Adrenal gland (tissue), 12 donors: Measurements from ENCODE around the gene RABGAP1L. TPM values are rescaled to one million over a fixed set of nuclear protein-coding genes. Genes with fewer than 3 reads are reported as not detected.
"Not testable (repeated sequence)": the region's sequence is repeated elsewhere in the genome, so short reads cannot be mapped to it uniquely, and the experiment has no call there.

Source experiments
- DNase-seq, 7 donors: peaks; one replicate each; pipeline ENCODE4 v3.0.0-alpha.2; 2019 to 2020
- H3K27ac ChIP-seq, 5 donors: fragments of 200-600 bp; sonication (generic) in 4 of 5; 1 replicate in 3 of 5; 2 replicates in 2 of 5; pipeline versions ENCODE4 v1.5.1 to v1.8.0; 2016 to 2020; ENCODE audit warnings: mild to moderate bottlenecking in 1 of 5
- H3K27me3 ChIP-seq: fragments of 200-600 bp; 2 replicates; pipeline ENCODE4 v1.8.0; 2021
- H3K36me3 ChIP-seq, 2 donors: fragments of 200-600 bp; replicated peaks in 1 of 2; 1 replicate in 1 of 2; 2 replicates in 1 of 2; pipeline versions ENCODE4 v1.5.1 to v1.8.0; 2018 to 2022
- H3K4me1 ChIP-seq, 2 donors: fragments of 200-600 bp; replicated peaks in 1 of 2; 1 replicate in 1 of 2; 2 replicates in 1 of 2; pipeline versions ENCODE4 v1.5.1 to v1.8.0; 2018 to 2021
- H3K4me3 ChIP-seq, 4 donors: fragments of 200-600 bp; sonication (generic) in 3 of 4; one replicate each; pipeline ENCODE4 v1.5.1; 2016 to 2018
- H3K9me3 ChIP-seq, 3 donors: fragments of 200-600 bp; sonication (generic) in 1 of 3; replicated peaks in 1 of 3; 1 replicate in 2 of 3; 2 replicates in 1 of 3; pipeline versions ENCODE4 v1.5.1 to v1.8.0; 2016 to 2021
- POLR2A ChIP-seq, 2 donors: fragments of 450-650 bp; IDR thresholded peaks; one replicate each; pipeline ENCODE4 v1.6.1; 2017; ENCODE audit warnings: antibody characterized with exemption in 2 of 2, mild to moderate bottlenecking in 2 of 2, moderate library complexity in 1 of 2
- WGBS, 4 donors: extraction: QIAGEN DNeasy Blood & Tissue Kit in 2 of 4; methylation state at CpG; one replicate each; pipeline versions ENCODE4 v1.1.5 to v1.1.7; 2013 to 2017; 5-methylcytosine and 5-hydroxymethylcytosine counted together
- intact Hi-C, 2 donors: fragments of 100-400 bp; cut with DNase I; formaldehyde crosslinking; loops; one replicate each; pipeline versions ENCODE4 v1.14.1 to v1.15.0; 2022 to 2023
- polyA plus RNA-seq, 3 donors: library from polyadenylated mRNA; stranded (reverse); fragments of 200-250 nt in 2 of 3; fragments of 350-450 nt in 1 of 3; fragmentation: Illumina TruSeq in 1 of 3; extraction: RNeasy Lipid Tissue Mini Kit (QIAGEN cat#74804) in 1 of 3; gene quantifications; one replicate each; pipeline ENCODE4 v1.2.3, GENCODE V29; 2013 to 2014
- total RNA-seq, 9 donors: library from RNA; depleted of rRNA in 4 of 9; stranded (reverse); fragments of >200 nt in 4 of 9; fragments of 120-200 nt in 1 of 9; fragmentation: NEBNext Ultra II Directional in 1 of 9; extraction: Animal tissue kit (Norgen Biotek cat#: 25700) in 1 of 9; gene quantifications; one replicate each; pipeline versions ENCODE4 v1.1.0 to v1.2.4, GENCODE V29; 2013 to 2023
- TF ChIP-seq, protein P1 (sequence below), 6 experiments: fragments of 450-650 bp in 4 of 6; fragments of 200-600 bp in 2 of 6; sonication (generic) in 1 of 6; IDR thresholded peaks; 1 replicate in 5 of 6; 2 replicates in 1 of 6; pipeline versions ENCODE4 v1.5.1 to v1.8.0; 2016 to 2021; ENCODE audit warnings: antibody characterized with exemption in 6 of 6, mild to moderate bottlenecking in 2 of 6, moderate library complexity in 1 of 6
- donor health status: healthy with polysubstance abuse.
- donor health status: Bipolar disorder and iron deficiency.
- donor health status: DM: yes; HTN: yes; CAD: no.
- donor health status: DM: no; HTN: no; CAD: no.
- donor health status: DM: no; HTN: no; CAD: no.
- donor health status: DM: yes; HTN: yes; CAD: no.

The RABGAP1L gene
- total and polyA plus RNA-seq, 12 donors, result 10.4 to 29.9 (median 19.7) TPM

DNA sequence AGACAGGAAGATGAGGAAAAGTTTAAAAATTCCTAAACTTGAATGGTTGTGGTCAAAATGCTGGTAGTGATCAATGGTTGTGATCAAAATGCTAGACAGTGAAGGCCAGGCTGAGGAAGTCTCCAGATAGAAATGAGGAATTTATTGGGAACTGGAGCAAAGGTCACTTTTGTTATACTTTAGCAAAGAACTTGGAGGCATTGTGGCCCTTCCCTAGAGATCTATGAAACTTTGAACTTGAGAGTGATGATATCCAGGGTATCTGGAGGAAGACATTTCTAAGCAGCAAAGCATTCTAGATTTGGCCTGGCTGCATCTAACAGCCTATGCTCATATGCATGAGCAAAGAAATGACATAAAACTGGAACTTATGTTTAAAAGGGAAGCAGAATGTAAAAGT, 35.5 kb upstream of the RABGAP1L start:
- H3K4me3 ChIP-seq, result no peak overlapping the region

DNA sequence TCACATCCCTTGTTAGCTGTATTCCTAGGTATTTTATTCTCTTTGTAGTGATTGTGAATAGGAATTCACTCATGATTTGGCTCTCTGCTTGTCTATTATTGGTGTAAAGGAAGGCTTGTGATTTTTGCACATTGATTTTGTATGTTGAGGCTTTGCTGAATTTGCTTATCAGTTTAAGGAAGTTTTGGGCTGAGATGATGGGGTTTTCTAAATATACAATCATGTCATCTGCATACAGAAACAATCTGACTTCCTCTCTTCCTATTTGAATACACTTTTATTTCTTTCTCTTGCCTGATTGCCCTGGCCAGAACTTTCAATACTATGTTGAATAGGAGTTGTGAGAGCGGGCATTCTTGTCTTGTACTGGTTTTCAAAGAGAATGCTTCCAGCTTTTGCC, 32.1 kb upstream of the RABGAP1L start:
- WGBS, 4 donors, result 24 to 100% (median 43%) methylated on average over 1 of the region's 1 CpG
- H3K9me3 ChIP-seq, H3K27me3 ChIP-seq, intact Hi-C loops, DNase-seq, H3K4me1 ChIP-seq, H3K4me3 ChIP-seq, H3K27ac ChIP-seq, H3K36me3 ChIP-seq: not testable (repeated sequence)

More for the DNA sequence above, 35.5 kb upstream of the RABGAP1L start:
- Histone ChIP-seq H3K4me1 (no peaks in the 10 kb centered on the region), H3K27me3 (no peaks in the 10 kb centered on the region), H3K27ac (no peak overlapping the region), H3K36me3 (no peaks in the 10 kb centered on the region), H3K9me3 (no peaks in the 10 kb centered on the region)
- TF ChIP-seq POLR2A (IDR thresholded peaks at IDR 0.05), result no peak
- TF ChIP-seq, protein P1, sequence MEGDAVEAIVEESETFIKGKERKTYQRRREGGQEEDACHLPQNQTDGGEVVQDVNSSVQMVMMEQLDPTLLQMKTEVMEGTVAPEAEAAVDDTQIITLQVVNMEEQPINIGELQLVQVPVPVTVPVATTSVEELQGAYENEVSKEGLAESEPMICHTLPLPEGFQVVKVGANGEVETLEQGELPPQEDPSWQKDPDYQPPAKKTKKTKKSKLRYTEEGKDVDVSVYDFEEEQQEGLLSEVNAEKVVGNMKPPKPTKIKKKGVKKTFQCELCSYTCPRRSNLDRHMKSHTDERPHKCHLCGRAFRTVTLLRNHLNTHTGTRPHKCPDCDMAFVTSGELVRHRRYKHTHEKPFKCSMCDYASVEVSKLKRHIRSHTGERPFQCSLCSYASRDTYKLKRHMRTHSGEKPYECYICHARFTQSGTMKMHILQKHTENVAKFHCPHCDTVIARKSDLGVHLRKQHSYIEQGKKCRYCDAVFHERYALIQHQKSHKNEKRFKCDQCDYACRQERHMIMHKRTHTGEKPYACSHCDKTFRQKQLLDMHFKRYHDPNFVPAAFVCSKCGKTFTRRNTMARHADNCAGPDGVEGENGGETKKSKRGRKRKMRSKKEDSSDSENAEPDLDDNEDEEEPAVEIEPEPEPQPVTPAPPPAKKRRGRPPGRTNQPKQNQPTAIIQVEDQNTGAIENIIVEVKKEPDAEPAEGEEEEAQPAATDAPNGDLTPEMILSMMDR (IDR thresholded peaks at IDR 0.05), result no peak
- DNase-seq, result no peak
- intact Hi-C loops, result no loop called here

- H3K4me3 ChIP-seq, result no peak overlapping the region
- TF ChIP-seq POLR2A (IDR thresholded peaks at IDR 0.05), result no peak
- TF ChIP-seq, protein P1 (IDR thresholded peaks at IDR 0.05), result no peak
These were observed 28.2 kb upstream of the RABGAP1L start for GRCh38 chr1:174131032-174131638.

DNA sequence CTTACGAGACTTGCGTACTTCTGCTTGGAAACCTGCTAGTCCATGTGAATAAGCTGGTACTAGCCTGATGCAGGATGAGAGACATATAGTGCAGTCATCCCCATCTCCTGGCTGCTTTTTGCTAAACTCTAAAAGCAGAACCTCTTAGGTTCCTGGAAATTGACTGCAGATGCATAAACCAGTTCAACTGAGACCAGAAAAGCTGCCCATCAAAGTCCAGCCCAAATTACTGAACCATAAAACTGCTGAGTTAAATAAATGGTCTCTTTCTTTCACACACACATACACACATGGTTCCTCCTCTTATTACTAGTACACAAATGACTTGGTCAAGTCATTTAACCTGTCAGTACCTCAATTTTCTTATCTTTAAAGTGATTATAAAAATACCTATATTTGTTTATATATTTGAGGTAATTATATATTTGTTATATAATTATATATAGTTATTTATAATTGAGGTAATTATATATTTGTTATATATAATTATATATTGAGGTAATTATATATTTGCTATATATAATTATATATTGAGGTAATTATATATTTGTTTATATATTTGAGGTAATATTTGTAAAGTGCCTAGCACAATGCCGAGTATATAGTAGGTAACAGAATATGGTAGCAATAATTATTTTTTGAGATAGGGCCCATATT, 25.2 kb upstream of the RABGAP1L start:
- 82 to 92% (median 86%) methylated on average over 3 of the region's 3 CpGs for WGBS, 4 donors
- no peaks in the 10 kb centered on the region for H3K36me3 ChIP-seq
- no peaks in the 10 kb centered on the region for H3K4me1 ChIP-seq
- intact Hi-C loops, result no loop called here
- H3K27me3 ChIP-seq, result no peaks in the 10 kb centered on the region
- DNase-seq, result no peak
- TF ChIP-seq POLR2A (IDR thresholded peaks at IDR 0.05), result no peak
- TF ChIP-seq, protein P1 (IDR thresholded peaks at IDR 0.05), result no peak
- no peak overlapping the region for H3K27ac ChIP-seq
- H3K4me3 ChIP-seq, result no peak overlapping the region
- H3K9me3 ChIP-seq, result peaks cover 0 to 4% (median 0%) of the 10 kb centered on the region in 3 donors

More at GRCh38 chr1:174131032-174131638, 28.2 kb upstream of the RABGAP1L start:
- no peaks in the 10 kb centered on the region for H3K27me3 ChIP-seq
- H3K36me3 ChIP-seq, result no peaks in the 10 kb centered on the region
- no peak overlapping the region for H3K27ac ChIP-seq
- H3K4me1 ChIP-seq, result no peaks in the 10 kb centered on the region
- H3K9me3 ChIP-seq, result peaks cover 0 to 4% (median 0%) of the 10 kb centered on the region in 3 donors
- DNase-seq, result no peak
- 60 to 75% (median 70%) methylated on average over 3 to 6 of the region's 6 CpGs for WGBS, 4 donors
- intact Hi-C loops, result no loop called here

DNA sequence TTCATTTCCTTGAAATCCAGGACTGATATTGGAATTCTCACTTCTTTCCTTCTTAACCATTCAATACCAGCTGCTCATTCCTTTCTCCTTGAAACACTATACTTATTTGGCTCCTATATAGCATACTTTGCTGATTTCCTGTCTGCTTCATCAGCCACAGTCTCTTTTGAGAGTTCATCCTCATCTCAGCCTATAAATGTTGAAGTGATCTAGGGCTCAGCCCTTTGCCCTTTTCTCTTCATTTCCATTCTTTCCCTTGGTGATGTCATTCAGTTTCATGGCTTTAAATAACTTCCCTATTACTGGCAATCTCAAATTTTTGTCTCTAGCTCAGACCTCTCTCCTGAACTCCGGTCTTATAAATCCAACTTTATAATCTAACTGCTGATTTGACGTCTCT, 24.1 kb upstream of the RABGAP1L start:
- TF ChIP-seq, protein P1 (IDR thresholded peaks at IDR 0.05), result no peak
- no peak for TF ChIP-seq POLR2A (IDR thresholded peaks at IDR 0.05)
- no peaks in the 10 kb centered on the region for H3K4me1 ChIP-seq
- 57 to 63% (median 60%) methylated on average over 2 of the region's 2 CpGs for WGBS, 4 donors
- H3K27ac ChIP-seq, result no peak overlapping the region
- intact Hi-C loops, result no loop called here
- H3K9me3 ChIP-seq, result peaks cover 0 to 4% (median 0%) of the 10 kb centered on the region in 3 donors
- DNase-seq, result no peak
- no peaks in the 10 kb centered on the region for H3K27me3 ChIP-seq
- H3K36me3 ChIP-seq, result no peaks in the 10 kb centered on the region
- H3K4me3 ChIP-seq, result no peak overlapping the region
